OCI-LY1 (cell line): ENCODE data around the gene DCAF5.

Source experiments
- H2AFZ ChIP-seq: fragments of 200-600 bp; sonication (generic), shearing (Covaris generic); 2 replicates; pipeline ENCODE4 v1.6.0; 2014; ENCODE audit warnings: antibody characterized with exemption, mild to moderate bottlenecking, low read length
- H3F3A ChIP-seq: fragments of 200-600 bp; sonication (generic), shearing (Covaris generic); 2 replicates; pipeline ENCODE4 v1.6.0; 2014; ENCODE audit warnings: mild to moderate bottlenecking, antibody characterized with exemption, low read length, moderate library complexity; ENCODE audit not compliant: insufficient read depth
- H3K27ac ChIP-seq: fragments of 200-600 bp; sonication (generic); 2 replicates; pipeline ENCODE4 v1.5.1; 2014; ENCODE audit warnings: low read length, mixed run types, mild to moderate bottlenecking, low read depth; ENCODE audit not compliant: poor library complexity, severe bottlenecking
- H3K27me3 ChIP-seq: fragments of 200-600 bp; sonication (generic); 2 replicates; pipeline ENCODE4 v1.6.0; 2014; ENCODE audit warnings: antibody characterized with exemption, mild to moderate bottlenecking, low read length, moderate library complexity; ENCODE audit not compliant: insufficient read depth
- H3K36me3 ChIP-seq: fragments of 200-600 bp; sonication (generic); 2 replicates; pipeline ENCODE4 v1.6.1; 2014; ENCODE audit warnings: mild to moderate bottlenecking, antibody characterized with exemption, low read length, moderate library complexity, mixed read lengths; ENCODE audit not compliant: insufficient read depth
- H3K4me1 ChIP-seq: fragments of 200-600 bp; sonication (generic); 2 replicates; pipeline ENCODE4 v1.5.1; 2014; ENCODE audit warnings: mild to moderate bottlenecking, low read length, moderate library complexity; ENCODE audit not compliant: insufficient read depth, severe bottlenecking
- H3K4me2 ChIP-seq: fragments of 200-600 bp; sonication (generic), shearing (Covaris generic); 2 replicates; pipeline ENCODE4 v1.6.1; 2014; ENCODE audit warnings: low read length
- H3K4me3 ChIP-seq: fragments of 200-600 bp; sonication (generic); 2 replicates; pipeline ENCODE4 v1.5.1; 2014; ENCODE audit warnings: low read length, low read depth, mild to moderate bottlenecking, mixed read lengths; ENCODE audit not compliant: poor library complexity, severe bottlenecking
- H3K79me2 ChIP-seq: fragments of 200-600 bp; shearing (Covaris generic); 2 replicates; pipeline ENCODE4 v1.6.1; 2016; ENCODE audit warnings: mixed run types, low read length, mixed read lengths; ENCODE audit not compliant: insufficient read depth
- H3K9ac ChIP-seq: fragments of 200-600 bp; sonication (generic), shearing (Covaris generic); 2 replicates; pipeline ENCODE4 v1.6.1; 2014; ENCODE audit warnings: mild to moderate bottlenecking, low read length, mixed read lengths
- H3K9me2 ChIP-seq: fragments of 200-600 bp; sonication (generic), shearing (Covaris generic); 2 replicates; pipeline ENCODE4 v1.6.1; 2014; ENCODE audit warnings: low read depth, mild to moderate bottlenecking, low read length, mixed read lengths
- H3K9me3 ChIP-seq: fragments of 200-600 bp; shearing (Covaris generic); 2 replicates; pipeline ENCODE4 v1.6.1; 2014; ENCODE audit warnings: low read length, mixed read lengths
- H4K20me1 ChIP-seq: fragments of 200-600 bp; sonication (generic), shearing (Covaris generic); 2 replicates; pipeline ENCODE4 v1.6.0; 2016; ENCODE audit warnings: mild to moderate bottlenecking, low read length; ENCODE audit not compliant: insufficient read depth
- CTCF ChIP-seq: fragments of 200-600 bp; sonication (generic), shearing (Covaris generic); IDR thresholded peaks from 2 replicates; pipeline ENCODE4 v1.5.1; 2017; ENCODE audit warnings: mild to moderate bottlenecking, antibody characterized with exemption, low read length, moderate library complexity, mixed read lengths
- EZH2 ChIP-seq: fragments of 200-600 bp; sonication (generic), shearing (Covaris generic); IDR thresholded peaks from 2 replicates; pipeline ENCODE4 v1.8.0; 2017; ENCODE audit warnings: borderline replicate concordance, mixed run types, mild to moderate bottlenecking, antibody characterized with exemption, low read length, moderate library complexity, mixed read lengths

DCAF5 gene

DNA sequence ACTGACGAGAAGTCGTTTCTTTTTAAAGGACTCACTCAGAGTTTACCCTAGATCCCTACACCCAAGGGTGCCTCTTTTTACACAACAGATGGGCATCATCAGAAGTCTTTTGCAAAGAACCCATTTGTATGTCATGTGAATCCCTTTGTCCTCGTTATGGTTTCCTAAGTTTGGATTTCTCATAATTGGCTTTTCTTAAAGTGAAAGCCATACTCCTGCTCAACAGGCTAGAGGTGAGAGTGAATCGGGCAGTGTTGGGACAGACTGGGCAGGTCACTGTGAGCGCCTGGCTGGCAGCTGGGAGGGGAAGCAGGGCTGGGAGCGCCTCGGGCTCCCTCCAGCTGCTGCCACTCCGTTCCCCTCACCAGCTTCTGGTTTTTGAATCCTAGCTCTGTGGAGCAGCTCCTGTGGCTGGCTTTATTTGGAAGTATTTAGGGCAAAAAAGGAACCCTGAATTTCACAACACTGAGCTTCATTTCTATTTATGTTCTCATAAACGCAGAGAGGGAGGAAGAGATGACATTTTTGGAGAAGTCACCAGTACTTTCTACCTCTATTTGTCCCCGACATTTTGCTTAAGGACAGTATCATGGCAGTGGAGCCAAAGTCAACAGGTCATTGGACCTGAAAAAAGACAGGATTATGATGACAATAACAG lies 110.0 kb downstream of the DCAF5 start:
- Histone ChIP-seq H3K9me2 (no peaks in the 10 kb centered on the region), H4K20me1 (no peaks in the 10 kb centered on the region), H2AFZ (no peak overlapping the region), H3F3A (no peaks in the 10 kb centered on the region), H3K36me3 (no peaks in the 10 kb centered on the region), H3K9me3 (no peaks in the 10 kb centered on the region), H3K4me2 (no peak overlapping the region), H3K27me3 (peaks cover 13% of the 10 kb centered on the region; the same call in 1 of the 2 replicates), H3K4me3 (no peak overlapping the region), H3K9ac (no peak overlapping the region), H3K79me2 (no peaks in the 10 kb centered on the region), H3K27ac (no peak overlapping the region), H3K4me1 (no peaks in the 10 kb centered on the region)
- TF ChIP-seq EZH2 (no peak), CTCF (no peak)

GRCh38 chr14:69042299-69042698 lies 110.6 kb downstream of the DCAF5 start:
- Histone ChIP-seq H3K9me2 (no peaks in the 10 kb centered on the region), H3K4me2 (no peak overlapping the region), H3K36me3 (no peaks in the 10 kb centered on the region), H4K20me1 (no peaks in the 10 kb centered on the region), H3K27ac (no peak overlapping the region), H3F3A (no peaks in the 10 kb centered on the region), H3K27me3 (peaks cover 13% of the 10 kb centered on the region; the same call in 1 of the 2 replicates), H3K79me2 (no peaks in the 10 kb centered on the region), H3K4me3 (no peak overlapping the region), H3K9ac (no peak overlapping the region), H3K9me3 (no peaks in the 10 kb centered on the region), H2AFZ (no peak overlapping the region), H3K4me1 (no peaks in the 10 kb centered on the region)
- TF ChIP-seq EZH2 (no peak), CTCF (no peak)

GRCh38 chr14:69041783-69042182 lies 111.1 kb downstream of the DCAF5 start:
- no peak overlapping the region for H3K4me3 ChIP-seq
- no peaks in the 10 kb centered on the region for H3K36me3 ChIP-seq
- H3K4me2 ChIP-seq = no peak overlapping the region
- H2AFZ ChIP-seq = no peak overlapping the region
- no peak overlapping the region for H3K27ac ChIP-seq
- no peaks in the 10 kb centered on the region for H3K4me1 ChIP-seq
- no peak overlapping the region for H3K9ac ChIP-seq
- no peaks in the 10 kb centered on the region for H3F3A ChIP-seq
- TF ChIP-seq CTCF (no peak), EZH2 (no peak)
- no peaks in the 10 kb centered on the region for H3K9me2 ChIP-seq
- no peaks in the 10 kb centered on the region for H3K9me3 ChIP-seq
- peaks cover 13% of the 10 kb centered on the region; the same call in 1 of the 2 replicates for H3K27me3 ChIP-seq
- H4K20me1 ChIP-seq = no peaks in the 10 kb centered on the region
- no peaks in the 10 kb centered on the region for H3K79me2 ChIP-seq
